ENCODE data around the gene CRISP2.
"Not testable (repeated sequence)": the region's sequence is repeated elsewhere in the genome, so short reads cannot be mapped to it uniquely, and the experiment has no call there.

DNA sequence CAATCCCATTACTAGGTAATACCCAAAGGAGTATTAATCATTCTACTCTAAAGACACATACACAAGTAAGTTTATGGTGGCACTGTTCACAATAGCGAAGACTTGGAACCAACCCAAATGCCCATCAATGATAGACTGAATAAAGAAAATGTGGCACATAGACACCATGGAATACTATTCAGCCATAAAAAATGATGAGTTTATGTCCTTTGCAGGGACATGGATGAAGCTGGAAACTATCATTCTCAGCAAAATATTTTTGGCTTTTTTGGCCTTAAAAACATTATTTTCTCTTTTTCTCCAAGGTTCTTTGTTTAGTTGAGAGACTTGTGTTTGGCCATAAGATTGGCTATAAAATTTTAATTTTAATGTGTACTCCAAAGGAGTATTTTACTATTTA is 49.3 kb downstream of the CRISP2 start:
- TF ChIP-seq, protein P1, sequence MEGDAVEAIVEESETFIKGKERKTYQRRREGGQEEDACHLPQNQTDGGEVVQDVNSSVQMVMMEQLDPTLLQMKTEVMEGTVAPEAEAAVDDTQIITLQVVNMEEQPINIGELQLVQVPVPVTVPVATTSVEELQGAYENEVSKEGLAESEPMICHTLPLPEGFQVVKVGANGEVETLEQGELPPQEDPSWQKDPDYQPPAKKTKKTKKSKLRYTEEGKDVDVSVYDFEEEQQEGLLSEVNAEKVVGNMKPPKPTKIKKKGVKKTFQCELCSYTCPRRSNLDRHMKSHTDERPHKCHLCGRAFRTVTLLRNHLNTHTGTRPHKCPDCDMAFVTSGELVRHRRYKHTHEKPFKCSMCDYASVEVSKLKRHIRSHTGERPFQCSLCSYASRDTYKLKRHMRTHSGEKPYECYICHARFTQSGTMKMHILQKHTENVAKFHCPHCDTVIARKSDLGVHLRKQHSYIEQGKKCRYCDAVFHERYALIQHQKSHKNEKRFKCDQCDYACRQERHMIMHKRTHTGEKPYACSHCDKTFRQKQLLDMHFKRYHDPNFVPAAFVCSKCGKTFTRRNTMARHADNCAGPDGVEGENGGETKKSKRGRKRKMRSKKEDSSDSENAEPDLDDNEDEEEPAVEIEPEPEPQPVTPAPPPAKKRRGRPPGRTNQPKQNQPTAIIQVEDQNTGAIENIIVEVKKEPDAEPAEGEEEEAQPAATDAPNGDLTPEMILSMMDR (IDR thresholded peaks at IDR 0.05; ENCODE audit: extremely low read depth in 1 of 2, insufficient read depth in 1 of 2, low read depth in 1 of 2, low read length in 2 of 2) = not testable (repeated sequence)
- TF ChIP-seq EZH2 (IDR thresholded peaks at IDR 0.05; ENCODE audit: borderline replicate concordance, low read depth, low read length, severe bottlenecking); POLR2A (IDR thresholded peaks at IDR 0.05; ENCODE audit: low read depth, low read length): not testable (repeated sequence)
